ENCODE measurements around the gene CBLL1. TPM values are rescaled to one million over a fixed set of nuclear protein-coding genes. Genes with fewer than 3 reads are reported as not detected.

Gene CBLL1, protein sequence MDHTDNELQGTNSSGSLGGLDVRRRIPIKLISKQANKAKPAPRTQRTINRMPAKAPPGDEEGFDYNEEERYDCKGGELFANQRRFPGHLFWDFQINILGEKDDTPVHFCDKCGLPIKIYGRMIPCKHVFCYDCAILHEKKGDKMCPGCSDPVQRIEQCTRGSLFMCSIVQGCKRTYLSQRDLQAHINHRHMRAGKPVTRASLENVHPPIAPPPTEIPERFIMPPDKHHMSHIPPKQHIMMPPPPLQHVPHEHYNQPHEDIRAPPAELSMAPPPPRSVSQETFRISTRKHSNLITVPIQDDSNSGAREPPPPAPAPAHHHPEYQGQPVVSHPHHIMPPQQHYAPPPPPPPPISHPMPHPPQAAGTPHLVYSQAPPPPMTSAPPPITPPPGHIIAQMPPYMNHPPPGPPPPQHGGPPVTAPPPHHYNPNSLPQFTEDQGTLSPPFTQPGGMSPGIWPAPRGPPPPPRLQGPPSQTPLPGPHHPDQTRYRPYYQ
- total RNA-seq (2014; rRNA removed; shearing (Covaris generic)), result 33.0 and 41.4 TPM in 2 replicates

GRCh38 chr7:107743567-107744344 is at the start of gene CBLL1:
TSS of gene CBLL1 (plus strand) at chr7:107744142. CDS start at chr7:107744164, 22 bp downstream.
- Histone ChIP-seq H3K4me1 (replicated peaks) (peaks cover 43% of the 10 kb centered on the region), H3K9me3 (replicated peaks) (no peaks in the 10 kb centered on the region), H3K27ac (peak within 1 kb of the TSS; percentile 94), H3K36me3 (peaks cover 13% of the 10 kb centered on the region), H3K27me3 (replicated peaks) (no peaks in the 10 kb centered on the region), H3K4me3 (peak within 1 kb of the TSS; percentile 77)
- peak; percentile 97 to 98 for DNase-seq (ENCODE audit: low read depth in 1 of 2, low spot score in 2 of 2)

DNA sequence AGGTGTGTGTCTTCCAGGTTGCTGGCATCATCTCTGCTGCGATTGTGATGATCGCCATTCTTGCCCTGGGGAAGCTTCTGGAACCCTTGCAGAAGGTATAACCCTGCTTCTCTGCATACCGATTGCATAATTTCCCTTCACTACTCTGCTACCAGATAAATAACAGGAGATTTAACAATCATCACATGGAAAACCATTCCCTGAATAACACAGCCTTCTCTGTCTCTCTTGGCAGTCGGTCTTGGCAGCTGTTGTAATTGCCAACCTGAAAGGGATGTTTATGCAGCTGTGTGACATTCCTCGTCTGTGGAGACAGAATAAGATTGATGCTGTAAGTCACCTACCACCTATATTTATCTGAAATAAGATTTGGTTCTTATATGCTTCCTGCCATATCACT is 49.6 kb upstream of the CBLL1 start:
- Histone ChIP-seq H3K27ac (no peak overlapping the region), H3K27me3 (replicated peaks) (no peaks in the 10 kb centered on the region; the same call in 1 of the 2 replicates), H3K9me3 (replicated peaks) (no peaks in the 10 kb centered on the region), H3K4me3 (no peak overlapping the region), H3K4me1 (replicated peaks) (no peaks in the 10 kb centered on the region; the same call in 1 of the 2 replicates), H3K36me3 (no peaks in the 10 kb centered on the region)
- DNase-seq (ENCODE audit: low read depth in 1 of 2, low spot score in 2 of 2), result no peak

DNA sequence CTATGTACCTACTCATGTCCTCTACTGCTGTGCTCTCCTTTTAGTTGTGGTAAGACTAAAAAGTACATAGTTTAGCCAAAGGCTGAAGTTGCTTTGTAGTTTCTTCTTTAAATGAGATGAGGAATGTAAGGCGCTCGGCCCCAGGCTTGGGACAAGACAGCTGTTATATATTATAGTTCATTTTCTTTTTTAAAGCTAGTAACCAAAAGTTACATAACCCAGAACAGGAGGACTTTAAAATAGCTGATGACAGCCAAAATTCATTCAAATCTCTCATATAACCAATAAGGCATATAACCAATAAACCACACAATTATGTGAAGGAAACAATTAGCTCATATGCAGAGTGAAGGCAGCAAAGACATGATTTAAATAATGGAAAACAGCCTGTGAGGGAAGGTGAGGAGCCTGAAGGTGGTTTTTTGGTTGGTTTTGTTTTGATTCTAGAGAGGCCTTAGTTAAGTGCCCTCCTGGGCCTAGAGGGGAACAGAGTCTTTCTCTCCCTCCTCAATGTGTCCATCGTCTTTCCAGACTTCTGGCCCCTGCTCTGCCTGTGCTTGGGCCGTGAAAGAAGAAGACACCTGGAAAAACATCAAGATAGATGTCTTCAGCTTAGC is 47.5 kb upstream of the CBLL1 start:
- Histone ChIP-seq H3K9me3 (replicated peaks) (no peaks in the 10 kb centered on the region), H3K27ac (no peak overlapping the region), H3K36me3 (no peaks in the 10 kb centered on the region), H3K27me3 (replicated peaks) (no peaks in the 10 kb centered on the region; the same call in 1 of the 2 replicates), H3K4me1 (replicated peaks) (no peaks in the 10 kb centered on the region; the same call in 1 of the 2 replicates), H3K4me3 (no peak overlapping the region)
- DNase-seq (ENCODE audit: low read depth in 1 of 2, low spot score in 2 of 2), result no peak

GRCh38 chr7:107697321-107698049 is 46.5 kb upstream of the CBLL1 start:
- H3K4me3 ChIP-seq, result no peak overlapping the region
- H3K27ac ChIP-seq, result no peak overlapping the region

GRCh38 chr7:107700570-107700969 is 43.4 kb upstream of the CBLL1 start:
- Histone ChIP-seq H3K27ac (no peak overlapping the region), H3K9me3 (replicated peaks) (no peaks in the 10 kb centered on the region), H3K36me3 (no peaks in the 10 kb centered on the region), H3K4me3 (no peak overlapping the region), H3K4me1 (replicated peaks) (no peaks in the 10 kb centered on the region), H3K27me3 (replicated peaks) (no peaks in the 10 kb centered on the region; the same call in 1 of the 2 replicates)
- DNase-seq (ENCODE audit: low read depth in 1 of 2, low spot score in 2 of 2), result no peak

More at GRCh38 chr7:107697321-107698049, 46.5 kb upstream of the CBLL1 start:
- H3K36me3 ChIP-seq, result no peaks in the 10 kb centered on the region
- H3K27me3 ChIP-seq (replicated peaks), result no peaks in the 10 kb centered on the region; the same call in 1 of the 2 replicates
- no peak for DNase-seq (ENCODE audit: low read depth in 1 of 2, low spot score in 2 of 2)
- H3K9me3 ChIP-seq (replicated peaks), result no peaks in the 10 kb centered on the region
- H3K4me1 ChIP-seq (replicated peaks), result no peaks in the 10 kb centered on the region; the same call in 1 of the 2 replicates

DNA sequence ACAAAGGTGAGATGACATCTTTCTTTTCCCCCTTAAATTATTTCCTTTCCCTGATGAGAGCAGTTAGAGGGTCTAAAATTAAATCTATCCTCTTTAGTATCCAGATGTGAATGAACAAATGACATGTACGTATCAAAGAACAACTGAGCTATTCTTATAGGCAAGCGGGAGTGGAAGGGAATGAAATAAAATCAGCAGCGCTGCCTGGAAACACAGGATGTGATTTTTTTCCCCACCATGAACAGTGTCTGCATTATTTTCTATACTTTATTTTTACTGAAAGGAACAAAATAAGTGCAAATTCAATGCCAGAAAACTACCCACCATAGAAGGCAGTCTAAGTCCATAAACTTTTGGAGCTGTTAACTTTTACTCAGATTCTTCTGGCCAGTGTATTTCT is 42.8 kb upstream of the CBLL1 start:
- Histone ChIP-seq H3K36me3 (no peaks in the 10 kb centered on the region), H3K9me3 (replicated peaks) (no peaks in the 10 kb centered on the region), H3K4me1 (replicated peaks) (no peaks in the 10 kb centered on the region), H3K27ac (no peak overlapping the region), H3K27me3 (replicated peaks) (no peaks in the 10 kb centered on the region; the same call in 1 of the 2 replicates), H3K4me3 (no peak overlapping the region)
- no peak for DNase-seq (ENCODE audit: low read depth in 1 of 2, low spot score in 2 of 2)

DNA sequence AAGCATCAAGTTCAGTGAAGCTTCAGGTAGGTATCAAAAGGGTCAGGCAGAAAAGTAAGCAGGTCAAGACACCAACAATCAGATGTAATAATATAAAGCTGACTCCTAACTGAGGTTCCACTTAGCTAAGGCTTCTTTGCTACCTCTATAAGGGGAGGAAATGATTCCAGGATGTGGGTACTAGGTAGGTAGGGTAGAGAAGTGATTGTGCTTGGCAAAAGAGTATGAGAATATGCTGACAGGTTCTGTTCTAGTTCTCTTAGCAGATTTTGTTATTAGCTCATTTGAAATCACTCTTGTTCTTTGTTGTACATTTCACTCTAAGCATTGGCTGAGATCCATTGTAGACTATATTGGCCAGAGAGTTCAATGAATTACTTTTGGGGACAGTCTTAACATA is 40.7 kb upstream of the CBLL1 start:
- Histone ChIP-seq H3K36me3 (no peaks in the 10 kb centered on the region), H3K27ac (no peak overlapping the region), H3K4me1 (replicated peaks) (no peaks in the 10 kb centered on the region), H3K4me3 (no peak overlapping the region), H3K9me3 (replicated peaks) (no peaks in the 10 kb centered on the region), H3K27me3 (replicated peaks) (no peaks in the 10 kb centered on the region)
- DNase-seq (ENCODE audit: low read depth in 1 of 2, low spot score in 2 of 2), result no peak

- Histone ChIP-seq H3K27me3 (replicated peaks) (no peaks in the 10 kb centered on the region), H3K27ac (no peak overlapping the region), H3K4me3 (no peak overlapping the region), H3K36me3 (no peaks in the 10 kb centered on the region), H3K9me3 (replicated peaks) (no peaks in the 10 kb centered on the region), H3K4me1 (replicated peaks) (no peaks in the 10 kb centered on the region)
- DNase-seq (ENCODE audit: low read depth in 1 of 2, low spot score in 2 of 2), result no peak
These were observed 40.1 kb upstream of the CBLL1 start for GRCh38 chr7:107703872-107704271.

- no peaks in the 10 kb centered on the region for H3K27me3 ChIP-seq (replicated peaks)
- DNase-seq (ENCODE audit: low read depth in 1 of 2, low spot score in 2 of 2), result no peak
- no peak overlapping the region for H3K27ac ChIP-seq
- no peaks in the 10 kb centered on the region for H3K9me3 ChIP-seq (replicated peaks)
- no peaks in the 10 kb centered on the region for H3K36me3 ChIP-seq
- peaks cover 7% of the 10 kb centered on the region; the same call in 1 of the 2 replicates for H3K4me1 ChIP-seq (replicated peaks)
- no peak overlapping the region for H3K4me3 ChIP-seq
These were observed 35.0 kb upstream of the CBLL1 start for GRCh38 chr7:107708956-107709355.

DNA sequence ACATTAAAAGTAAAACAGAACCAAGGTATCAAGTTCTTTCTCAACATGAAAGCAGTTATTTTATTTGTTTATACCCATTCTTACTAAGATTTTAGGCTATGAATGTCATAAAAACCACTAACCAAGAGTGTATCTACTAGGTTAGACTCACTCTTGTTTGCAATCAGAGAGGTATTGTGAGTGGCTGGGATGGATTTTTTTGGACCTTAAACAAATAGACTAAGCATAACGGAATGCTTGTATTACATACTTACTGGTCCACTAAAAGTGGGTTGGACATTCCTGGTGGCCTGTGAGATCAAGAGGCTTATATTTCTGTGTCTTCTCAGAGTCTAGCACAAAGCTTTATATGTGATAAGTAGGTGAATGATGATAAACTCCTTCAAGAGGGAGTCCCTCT is 32.6 kb upstream of the CBLL1 start:
- Histone ChIP-seq H3K4me3 (no peak overlapping the region), H3K27me3 (replicated peaks) (no peaks in the 10 kb centered on the region), H3K27ac (no peak overlapping the region), H3K4me1 (replicated peaks) (peaks cover 7% of the 10 kb centered on the region; the same call in 1 of the 2 replicates), H3K36me3 (no peaks in the 10 kb centered on the region), H3K9me3 (replicated peaks) (no peaks in the 10 kb centered on the region)
- DNase-seq (ENCODE audit: low read depth in 1 of 2, low spot score in 2 of 2), result peak in 1 of 2 experiments; percentile 50

GRCh38 chr7:107712025-107712424 is 31.9 kb upstream of the CBLL1 start:
- Histone ChIP-seq H3K4me1 (replicated peaks) (peaks cover 7% of the 10 kb centered on the region; the same call in 1 of the 2 replicates), H3K4me3 (no peak overlapping the region), H3K36me3 (no peaks in the 10 kb centered on the region), H3K27ac (no peak overlapping the region), H3K9me3 (replicated peaks) (no peaks in the 10 kb centered on the region), H3K27me3 (replicated peaks) (no peaks in the 10 kb centered on the region)
- DNase-seq (ENCODE audit: low read depth in 1 of 2, low spot score in 2 of 2), result no peak

- Histone ChIP-seq H3K4me3 (no peak overlapping the region), H3K27ac (no peak overlapping the region), H3K27me3 (replicated peaks) (no peaks in the 10 kb centered on the region), H3K36me3 (no peaks in the 10 kb centered on the region), H3K9me3 (replicated peaks) (no peaks in the 10 kb centered on the region), H3K4me1 (replicated peaks) (peaks cover 7% of the 10 kb centered on the region; the same call in 1 of the 2 replicates)
- DNase-seq (ENCODE audit: low read depth in 1 of 2, low spot score in 2 of 2), result no peak
These were observed 31.0 kb upstream of the CBLL1 start for GRCh38 chr7:107712896-107713295.

- Histone ChIP-seq H3K9me3 (replicated peaks) (no peaks in the 10 kb centered on the region), H3K4me3 (no peak overlapping the region), H3K27ac (no peak overlapping the region), H3K27me3 (replicated peaks) (no peaks in the 10 kb centered on the region), H3K4me1 (replicated peaks) (peaks cover 14% of the 10 kb centered on the region), H3K36me3 (no peaks in the 10 kb centered on the region)
- no peak for DNase-seq (ENCODE audit: low read depth in 1 of 2, low spot score in 2 of 2)
These were observed 28.4 kb upstream of the CBLL1 start for GRCh38 chr7:107715531-107715930.
